ENCODE measurements around the gene PRODH2.

PRODH2 gene

DNA sequence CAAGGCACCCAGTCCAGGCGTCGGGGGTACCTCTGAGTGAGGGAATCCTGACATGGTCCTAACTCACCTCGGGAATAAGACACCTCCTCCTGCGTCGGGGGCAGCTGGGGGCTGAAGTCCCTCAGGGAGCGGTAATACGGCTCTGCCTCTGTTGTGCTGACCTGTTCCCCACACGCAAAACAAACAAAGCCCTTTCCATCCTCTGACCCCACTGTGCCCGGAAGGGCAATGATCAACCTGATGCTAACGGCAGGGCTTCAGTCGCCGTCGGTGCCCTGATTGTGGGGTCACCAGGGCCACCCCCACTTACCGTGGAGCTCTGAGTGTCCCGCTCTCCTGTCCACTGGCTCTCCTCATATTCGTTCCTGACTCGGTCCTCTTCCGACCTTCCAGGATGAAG lies 18.3 kb upstream of the PRODH2 start:
- H3K4me3 Mint-ChIP-seq, result no peak overlapping the region
- no peak for ATAC-seq (replicated peaks)
- H3K27me3 Mint-ChIP-seq, result peaks cover 27 to 68% of the 10 kb centered on the region in 2 donors
- no peaks in the 10 kb centered on the region for H3K9me3 Mint-ChIP-seq
- H3K27ac Mint-ChIP-seq, result no peak overlapping the region
- no peak for DNase-seq
- H3K36me3 Mint-ChIP-seq (ENCODE audit: insufficient read depth), result peaks cover 3% of the 10 kb centered on the region
- H3K4me1 Mint-ChIP-seq (ENCODE audit: low read depth in 2 of 2), result no peaks in the 10 kb centered on the region

GRCh38 chr19:35828692-35829301 lies 16.2 kb upstream of the PRODH2 start:
- Mint-ChIP-seq H3K36me3 (ENCODE audit: insufficient read depth) (no peaks in the 10 kb centered on the region), H3K27me3 (peaks cover 28 to 66% of the 10 kb centered on the region in 2 donors), H3K9me3 (no peaks in the 10 kb centered on the region), H3K4me3 (no peak overlapping the region), H3K4me1 (ENCODE audit: low read depth in 2 of 2) (no peaks in the 10 kb centered on the region), H3K27ac (no peak overlapping the region)
- ATAC-seq (replicated peaks) (peak; percentile 37), DNase-seq (peak; percentile 26 to 31 (median 29))

GRCh38 chr19:35824150-35824549 lies 11.5 kb upstream of the PRODH2 start:
- DNase-seq (no peak), ATAC-seq (replicated peaks) (no peak)
- Mint-ChIP-seq H3K4me3 (no peak overlapping the region), H3K36me3 (ENCODE audit: insufficient read depth) (no peaks in the 10 kb centered on the region), H3K9me3 (no peaks in the 10 kb centered on the region), H3K27ac (no peak overlapping the region), H3K27me3 (peaks cover 20 to 37% of the 10 kb centered on the region in 2 donors), H3K4me1 (ENCODE audit: low read depth in 2 of 2) (no peaks in the 10 kb centered on the region)

- Mint-ChIP-seq H3K9me3 (no peaks in the 10 kb centered on the region), H3K36me3 (ENCODE audit: insufficient read depth) (no peaks in the 10 kb centered on the region), H3K27me3 (peaks cover 23 to 42% of the 10 kb centered on the region in 2 donors), H3K4me1 (ENCODE audit: low read depth in 2 of 2) (no peaks in the 10 kb centered on the region), H3K27ac (no peak overlapping the region), H3K4me3 (no peak overlapping the region)
- DNase-seq (no peak), ATAC-seq (replicated peaks) (no peak)
Measured at GRCh38 chr19:35822579-35822978, 9.9 kb upstream of the PRODH2 start.

GRCh38 chr19:35818445-35818844 lies 5.8 kb upstream of the PRODH2 start:
- H3K4me3 Mint-ChIP-seq, result no peak overlapping the region
- H3K27ac Mint-ChIP-seq, result no peak overlapping the region
- no peaks in the 10 kb centered on the region for H3K4me1 Mint-ChIP-seq (ENCODE audit: low read depth in 2 of 2)
- ATAC-seq (replicated peaks) (no peak), DNase-seq (no peak)
- H3K36me3 Mint-ChIP-seq (ENCODE audit: insufficient read depth), result no peaks in the 10 kb centered on the region
- peaks cover 34 to 65% of the 10 kb centered on the region in 2 donors for H3K27me3 Mint-ChIP-seq
- H3K9me3 Mint-ChIP-seq, result no peaks in the 10 kb centered on the region

- H3K36me3 Mint-ChIP-seq (ENCODE audit: insufficient read depth), result no peaks in the 10 kb centered on the region
- no peaks in the 10 kb centered on the region for H3K4me1 Mint-ChIP-seq (ENCODE audit: low read depth in 2 of 2)
- DNase-seq (no peak), ATAC-seq (replicated peaks) (no peak)
- H3K27me3 Mint-ChIP-seq, result peaks cover 37 to 68% of the 10 kb centered on the region in 2 donors
- no peaks in the 10 kb centered on the region for H3K9me3 Mint-ChIP-seq
- H3K4me3 Mint-ChIP-seq, result no peak overlapping the region
- H3K27ac Mint-ChIP-seq, result no peak overlapping the region
Measured at GRCh38 chr19:35816846-35817245, 4.2 kb upstream of the PRODH2 start.

DNA sequence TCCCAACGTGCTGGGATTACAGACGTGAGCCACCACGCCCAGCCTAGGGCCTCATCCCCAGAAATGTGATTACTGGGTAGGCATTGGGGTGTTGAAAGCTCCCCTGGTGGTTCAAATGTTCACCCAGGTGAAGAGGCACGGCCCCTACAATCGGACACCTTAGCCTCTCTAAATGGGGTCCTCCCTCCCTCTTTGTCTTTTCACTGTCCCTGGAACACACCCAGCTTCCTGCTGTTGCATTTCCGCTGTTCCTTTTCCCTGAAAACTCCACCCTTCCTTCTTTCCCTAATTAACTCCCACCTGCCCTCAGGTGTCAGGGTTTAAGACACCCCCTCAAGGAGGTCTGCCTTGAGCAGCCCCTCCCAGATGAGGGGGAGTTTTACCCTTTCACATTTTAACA lies 3.6 kb upstream of the PRODH2 start:
- no peaks in the 10 kb centered on the region for H3K4me1 Mint-ChIP-seq (ENCODE audit: low read depth in 2 of 2)
- DNase-seq (no peak), ATAC-seq (replicated peaks) (no peak)
- H3K4me3 Mint-ChIP-seq, result no peak overlapping the region
- H3K27me3 Mint-ChIP-seq, result peaks cover 43 to 74% of the 10 kb centered on the region in 2 donors
- no peaks in the 10 kb centered on the region for H3K36me3 Mint-ChIP-seq (ENCODE audit: insufficient read depth)
- no peak overlapping the region for H3K27ac Mint-ChIP-seq
- H3K9me3 Mint-ChIP-seq, result no peaks in the 10 kb centered on the region

DNA sequence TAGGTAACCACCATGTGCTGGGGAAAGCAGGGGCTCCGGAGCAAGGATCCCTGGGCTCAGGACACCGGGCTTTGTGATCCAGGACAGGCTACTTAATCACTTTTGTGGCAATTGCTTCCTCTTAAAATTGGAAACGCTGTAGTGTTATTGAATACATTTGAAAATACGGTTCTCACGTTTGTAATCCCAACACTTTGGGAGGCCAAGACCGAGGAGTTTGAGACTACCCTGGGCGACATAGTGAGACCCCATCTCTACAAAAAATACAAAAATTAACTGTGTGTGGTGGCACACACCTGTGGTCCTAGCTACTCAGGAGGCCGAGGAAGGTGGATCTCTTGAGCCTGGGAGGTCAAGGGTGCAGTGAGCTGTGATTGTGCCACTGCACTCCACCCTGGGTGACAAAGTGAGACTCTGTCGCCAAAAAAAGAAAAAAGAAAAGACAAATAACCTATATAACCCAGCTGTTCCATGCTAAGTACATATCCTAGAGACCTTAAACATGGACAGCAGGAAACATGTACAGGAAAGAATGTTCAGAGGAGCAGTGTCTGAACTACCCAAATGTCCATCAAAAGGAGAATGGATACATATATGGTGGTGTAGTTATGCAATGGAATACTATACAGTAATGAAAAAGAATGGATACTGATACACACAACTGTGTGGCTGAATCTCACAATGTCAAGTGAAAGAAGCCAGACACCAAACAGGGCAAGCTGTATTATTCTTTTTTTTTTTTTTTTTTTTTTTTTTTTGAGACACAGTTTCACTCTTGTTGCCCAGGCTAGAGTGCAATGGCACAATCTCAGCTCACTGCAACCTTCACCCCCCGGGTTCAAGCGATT lies 622 bp upstream of the PRODH2 start:
- H3K4me3 Mint-ChIP-seq, result no peak overlapping the region
- ATAC-seq (replicated peaks), result no peak
- peaks cover 45 to 74% of the 10 kb centered on the region in 2 donors for H3K27me3 Mint-ChIP-seq
- H3K27ac Mint-ChIP-seq, result no peak overlapping the region
- H3K4me1 Mint-ChIP-seq (ENCODE audit: low read depth in 2 of 2), result no peaks in the 10 kb centered on the region
- no peaks in the 10 kb centered on the region for H3K36me3 Mint-ChIP-seq (ENCODE audit: insufficient read depth)
- no peaks in the 10 kb centered on the region for H3K9me3 Mint-ChIP-seq
- no peak for DNase-seq

GRCh38 chr19:35811317-35812219 lies 1.1 kb downstream of the PRODH2 start:
- peaks cover 38 to 69% of the 10 kb centered on the region in 2 donors for H3K27me3 Mint-ChIP-seq
- DNase-seq (no peak), ATAC-seq (replicated peaks) (no peak)

DNA sequence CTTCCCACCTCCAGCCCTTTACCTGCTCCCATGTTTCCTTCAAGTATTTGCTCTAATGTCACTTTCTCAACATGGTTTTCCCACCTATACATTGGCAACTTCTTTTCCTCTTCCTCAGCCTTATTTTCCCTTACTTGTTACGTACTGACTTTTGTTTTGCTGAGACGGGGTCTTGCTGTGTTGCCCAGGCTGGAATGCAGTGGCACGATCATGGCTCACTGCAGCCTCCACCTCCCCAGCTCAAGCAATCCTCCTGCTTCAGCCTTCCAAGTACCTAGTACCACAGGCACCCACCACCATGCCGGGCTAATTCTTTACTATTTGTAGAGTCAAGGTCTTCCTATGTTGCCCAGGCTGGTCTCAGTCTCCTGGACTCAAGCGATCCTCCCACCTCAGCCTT lies 5.0 kb downstream of the PRODH2 start:
- no peak for DNase-seq
- Mint-ChIP-seq H3K27me3 (peaks cover 21 to 30% of the 10 kb centered on the region in 2 donors), H3K4me1 (ENCODE audit: low read depth in 2 of 2) (peaks cover 9 to 14% of the 10 kb centered on the region in 2 donors), H3K36me3 (ENCODE audit: insufficient read depth) (no peaks in the 10 kb centered on the region), H3K27ac (no peak overlapping the region), H3K9me3 (no peaks in the 10 kb centered on the region), H3K4me3 (no peak overlapping the region)
- ATAC-seq (replicated peaks), result no peak

More at GRCh38 chr19:35811317-35812219, 1.1 kb downstream of the PRODH2 start:
- Mint-ChIP-seq H3K9me3 (no peaks in the 10 kb centered on the region), H3K36me3 (ENCODE audit: insufficient read depth) (no peaks in the 10 kb centered on the region), H3K27ac (no peak overlapping the region), H3K4me3 (no peak overlapping the region), H3K4me1 (ENCODE audit: low read depth in 2 of 2) (no peaks in the 10 kb centered on the region)

DNA sequence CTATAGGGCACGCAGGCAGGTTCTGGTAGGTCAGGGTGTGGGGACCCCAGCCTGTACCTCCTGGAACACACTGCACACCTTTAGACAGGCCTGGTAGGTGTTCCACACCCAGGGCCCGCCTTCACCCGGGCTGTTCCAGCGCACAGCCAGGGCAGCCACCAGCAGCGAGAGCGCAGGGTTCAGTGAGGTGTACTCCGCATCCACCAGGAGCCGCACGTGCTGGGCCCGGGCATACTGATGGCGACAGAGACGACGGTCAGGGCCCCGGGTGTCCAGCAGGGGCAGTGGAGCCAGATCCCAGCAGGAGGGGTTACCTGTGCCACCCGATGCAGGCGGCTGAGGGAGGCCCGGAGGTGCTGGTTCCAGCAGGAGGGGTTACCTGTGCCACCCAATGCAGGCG lies 6.0 kb downstream of the PRODH2 start:
- no peaks in the 10 kb centered on the region for H3K36me3 Mint-ChIP-seq (ENCODE audit: insufficient read depth)
- no peak for DNase-seq
- peaks cover 11 to 20% of the 10 kb centered on the region in 2 donors for H3K27me3 Mint-ChIP-seq
- no peak overlapping the region for H3K4me3 Mint-ChIP-seq
- no peak for ATAC-seq (replicated peaks)
- peaks cover 9 to 14% of the 10 kb centered on the region in 2 donors for H3K4me1 Mint-ChIP-seq (ENCODE audit: low read depth in 2 of 2)
- no peaks in the 10 kb centered on the region for H3K9me3 Mint-ChIP-seq
- H3K27ac Mint-ChIP-seq, result no peak overlapping the region

DNA sequence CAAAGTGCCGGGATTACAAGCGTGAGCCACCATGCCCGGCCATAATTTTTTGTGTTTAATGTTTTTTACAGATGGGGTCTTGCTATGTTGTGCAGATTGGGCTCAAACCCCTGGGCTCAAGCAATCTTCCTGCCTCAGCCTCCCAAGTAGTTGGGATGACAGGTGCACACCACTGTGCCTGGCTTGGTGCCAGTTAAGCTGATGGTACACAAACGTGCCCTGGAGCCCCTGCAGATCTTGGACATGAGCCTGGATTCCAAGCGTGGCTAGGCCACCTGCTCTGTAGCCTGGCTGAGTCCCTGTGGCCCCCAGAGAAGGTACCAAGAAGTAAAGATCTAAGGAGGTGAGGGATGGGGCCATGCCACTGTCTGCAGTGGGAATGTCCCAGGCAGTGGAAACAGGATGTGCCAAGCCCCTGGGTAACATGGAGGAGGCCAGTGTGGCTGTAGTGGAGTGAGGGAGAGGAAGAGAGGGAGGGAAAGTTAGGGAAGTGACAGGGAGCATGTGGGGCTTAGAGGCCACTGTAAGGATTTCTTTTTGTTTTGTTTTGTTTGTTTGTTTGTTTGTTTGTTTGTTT lies 7.0 kb downstream of the PRODH2 start:
- no peaks in the 10 kb centered on the region for H3K9me3 Mint-ChIP-seq
- H3K4me1 Mint-ChIP-seq (ENCODE audit: low read depth in 2 of 2), result peaks cover 9 to 14% of the 10 kb centered on the region in 2 donors
- H3K36me3 Mint-ChIP-seq (ENCODE audit: insufficient read depth), result no peaks in the 10 kb centered on the region
- peaks cover 1 to 14% of the 10 kb centered on the region in 2 donors for H3K27me3 Mint-ChIP-seq
- DNase-seq, result no peak
- no peak overlapping the region for H3K27ac Mint-ChIP-seq
- no peak for ATAC-seq (replicated peaks)
- H3K4me3 Mint-ChIP-seq, result no peak overlapping the region

DNA sequence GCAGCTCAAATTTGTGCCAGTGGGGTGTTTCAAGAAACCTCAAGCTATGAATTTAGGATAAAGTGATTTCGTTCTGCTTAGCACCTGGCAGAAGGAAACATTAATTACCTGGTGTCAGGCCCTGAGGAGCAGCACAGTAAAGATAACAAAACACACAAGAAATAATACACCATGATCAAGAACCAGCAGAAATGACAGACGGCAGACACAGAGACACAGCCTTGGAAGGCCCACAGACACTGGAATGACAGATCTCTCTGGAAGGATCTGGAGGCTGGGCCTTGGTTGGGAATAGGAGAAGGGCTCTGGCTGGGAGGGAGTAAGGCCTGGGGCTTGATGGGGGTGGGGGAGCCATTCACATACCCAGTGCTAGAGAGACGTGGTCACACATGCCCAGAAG lies 10.8 kb downstream of the PRODH2 start:
- Mint-ChIP-seq H3K36me3 (ENCODE audit: insufficient read depth) (peaks cover 2% of the 10 kb centered on the region), H3K4me3 (no peak overlapping the region), H3K27ac (no peak overlapping the region), H3K4me1 (ENCODE audit: low read depth in 2 of 2) (peaks cover 14 to 19% of the 10 kb centered on the region in 2 donors), H3K27me3 (peaks cover 12 to 26% of the 10 kb centered on the region in 2 donors), H3K9me3 (no peaks in the 10 kb centered on the region)
- no peak for ATAC-seq (replicated peaks)
- DNase-seq, result no peak

Data from effector memory CD8-positive, alpha-beta T cell (primary cell).